Measurements from ENCODE around the gene TEX52. TPM values are rescaled to one million over a fixed set of nuclear protein-coding genes. Genes with fewer than 3 reads are reported as not detected.
A peak's percentile ranks its signal among the peaks of the same experiment; 100 is the strongest.
"Not testable (repeated sequence)": the region's sequence is repeated elsewhere in the genome, so short reads cannot be mapped to it uniquely, and the experiment has no call there.

The TEX52 gene
- total RNA-seq, 2 experiments from 2014 or later: 0.19 TPM; not detected in 1

DNA sequence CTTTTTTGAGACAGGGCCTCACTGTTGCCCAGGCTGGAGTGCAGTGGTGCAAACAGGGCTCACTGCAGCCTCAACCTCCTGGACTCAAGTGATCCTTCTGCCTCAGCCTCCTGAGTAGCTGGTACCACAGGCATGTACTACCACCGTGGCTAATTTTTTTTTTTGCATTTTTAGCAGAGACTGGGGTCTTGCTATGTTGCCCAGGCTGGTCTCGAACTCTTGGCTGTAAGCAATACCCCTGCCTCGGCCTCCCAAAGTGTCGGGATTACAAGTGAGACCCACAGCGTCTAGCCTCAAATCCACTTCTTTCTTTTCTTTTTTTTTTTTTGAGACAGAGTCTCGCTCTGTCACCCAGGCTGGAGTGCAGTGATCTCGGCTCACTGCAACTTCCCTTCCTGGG, 6.6 kb upstream of the TEX52 start:
- H3K9me3 Mint-ChIP-seq; H3K4me3 Mint-ChIP-seq; H3K27ac Mint-ChIP-seq; intact Hi-C loops (cut with micrococcal nuclease); DNase-seq; H3K4me1 Mint-ChIP-seq (ENCODE audit: low read depth); H3K27me3 Mint-ChIP-seq: not testable (repeated sequence)
- ChIA-PET POLR2A (interaction anchor here (1.1 kb wide), 1 partner anchor 9 kb away, joined by 4 read pairs; no protein-coding TSS in a partner anchor), CTCF (interaction anchor here (0.8 to 1.9 kb wide), 3 partner anchors 9 to 81 kb away, joined by 3 to 11 read pairs (median 4); no protein-coding TSS in a partner anchor)
- peaks cover 61% of the 10 kb centered on the region for H3K36me3 Mint-ChIP-seq

- CTCF ChIA-PET: no interaction called here
- H3K9me3 Mint-ChIP-seq: no peaks in the 10 kb centered on the region
- peaks cover 4% of the 10 kb centered on the region for H3K4me1 Mint-ChIP-seq (ENCODE audit: low read depth)
- H3K27me3 Mint-ChIP-seq: no peaks in the 10 kb centered on the region
- DNase-seq: no peak
- no peak overlapping the region for H3K4me3 Mint-ChIP-seq
- peaks cover 57% of the 10 kb centered on the region for H3K36me3 Mint-ChIP-seq
- POLR2A ChIA-PET: no interaction called here
- no peak overlapping the region for H3K27ac Mint-ChIP-seq
- intact Hi-C loops (cut with micrococcal nuclease): no loop called here
Measured at GRCh38 chr12:2862876-2863275, 6.0 kb upstream of the TEX52 start.

DNA sequence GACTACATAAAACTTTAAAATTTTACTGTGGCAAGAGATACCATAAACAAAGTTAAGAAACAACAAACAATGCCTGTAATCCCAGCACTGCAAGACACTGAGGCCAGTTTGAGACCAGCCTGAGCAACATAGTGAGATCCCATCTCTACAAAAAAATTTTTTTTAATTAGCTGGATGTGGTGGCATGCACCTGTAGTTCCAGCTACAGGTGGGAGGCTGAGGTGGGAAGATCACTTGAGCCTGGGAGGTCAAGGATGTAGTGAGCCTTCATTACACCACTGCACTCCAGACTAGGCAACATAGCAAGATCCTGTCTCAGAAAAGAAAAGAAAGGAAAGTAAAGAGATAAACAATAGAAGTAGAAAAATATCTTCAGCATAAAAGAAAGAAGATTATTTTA, 3.3 kb upstream of the TEX52 start:
- ChIA-PET CTCF (interaction anchor here (0.7 to 1.2 kb wide), 2 partner anchors 14 to 212 kb away, joined by 3 read pairs; no protein-coding TSS in a partner anchor), POLR2A (no interaction called here)
- H3K9me3 Mint-ChIP-seq: no peaks in the 10 kb centered on the region
- no peaks in the 10 kb centered on the region for H3K27me3 Mint-ChIP-seq
- no peaks in the 10 kb centered on the region for H3K4me1 Mint-ChIP-seq (ENCODE audit: low read depth)
- intact Hi-C loops (cut with micrococcal nuclease): no loop called here
- H3K27ac Mint-ChIP-seq: no peak overlapping the region
- DNase-seq: no peak
- peaks cover 46% of the 10 kb centered on the region for H3K36me3 Mint-ChIP-seq
- no peak overlapping the region for H3K4me3 Mint-ChIP-seq

DNA sequence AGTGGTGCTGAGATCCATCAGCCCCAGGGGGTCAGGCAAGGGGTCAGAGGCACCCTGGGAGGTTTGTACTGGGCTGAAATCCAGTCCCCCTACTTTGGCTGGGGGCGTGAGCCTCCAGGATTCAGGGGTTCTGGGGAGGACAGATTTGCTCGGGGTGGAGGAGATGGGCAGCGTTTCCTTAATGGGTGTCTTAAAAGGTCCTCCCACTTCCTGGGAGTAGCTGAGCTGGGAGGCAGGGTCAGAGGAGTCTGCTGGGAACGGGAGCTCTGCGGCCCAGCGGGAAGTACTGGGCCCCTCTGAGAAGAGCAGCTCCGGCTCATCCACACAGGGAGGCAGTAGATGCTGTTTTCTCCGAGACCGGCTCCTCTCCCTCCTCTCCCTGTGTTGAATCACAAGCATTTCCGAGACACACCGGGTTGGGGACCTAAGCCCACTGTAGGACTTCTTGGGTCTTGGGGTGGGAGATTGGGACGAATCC, 2.1 kb upstream of the TEX52 start:
- no peaks in the 10 kb centered on the region for H3K9me3 Mint-ChIP-seq
- intact Hi-C loops (cut with micrococcal nuclease): no loop called here
- no peaks in the 10 kb centered on the region for H3K4me1 Mint-ChIP-seq (ENCODE audit: low read depth)
- ChIA-PET CTCF (interaction anchor here (0.9 kb wide), 1 partner anchor 25 kb away, joined by 3 read pairs; no protein-coding TSS in a partner anchor), POLR2A (no interaction called here)
- H3K27me3 Mint-ChIP-seq: no peaks in the 10 kb centered on the region
- DNase-seq: no peak
- no peak overlapping the region for H3K27ac Mint-ChIP-seq
- H3K4me3 Mint-ChIP-seq: no peak overlapping the region
- H3K36me3 Mint-ChIP-seq: peaks cover 35% of the 10 kb centered on the region

DNA sequence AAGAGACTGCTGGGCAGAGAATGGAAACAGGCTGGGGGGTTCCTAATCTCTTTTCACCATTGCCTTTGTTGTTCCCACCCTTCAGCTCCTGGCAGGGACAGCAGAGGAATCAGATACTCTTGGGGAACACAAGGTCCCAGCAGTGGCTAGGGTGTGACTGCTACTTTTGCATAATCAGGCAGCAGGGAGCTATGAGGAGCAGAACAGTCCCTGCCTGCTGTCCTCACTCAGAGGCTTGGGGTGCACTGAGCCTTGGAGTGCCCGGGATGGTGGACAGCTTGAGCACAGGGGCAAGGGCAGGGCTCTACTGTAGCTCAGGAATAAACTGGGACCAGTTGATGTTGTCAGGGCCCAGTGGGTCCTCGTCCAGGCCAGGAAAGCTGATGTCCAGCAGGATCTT, 1.5 kb upstream of the TEX52 start:
- POLR2A ChIA-PET: interaction anchor here (1.9 kb wide), 1 partner anchor 62 kb away, joined by 4 read pairs; no protein-coding TSS in a partner anchor
- H3K27me3 Mint-ChIP-seq: no peaks in the 10 kb centered on the region
- H3K9me3 Mint-ChIP-seq: no peaks in the 10 kb centered on the region
- CTCF ChIA-PET: interaction anchor here (0.9 kb wide), 1 partner anchor 26 kb away, joined by 3 read pairs; no protein-coding TSS in a partner anchor
- no peak for DNase-seq
- H3K36me3 Mint-ChIP-seq: peaks cover 31% of the 10 kb centered on the region
- no peak overlapping the region for H3K27ac Mint-ChIP-seq
- no peaks in the 10 kb centered on the region for H3K4me1 Mint-ChIP-seq (ENCODE audit: low read depth)
- intact Hi-C loops (cut with micrococcal nuclease): no loop called here
- no peak overlapping the region for H3K4me3 Mint-ChIP-seq

GRCh38 chr12:2857576-2857975, 737 bp upstream of the TEX52 start:
- no peaks in the 10 kb centered on the region for H3K4me1 Mint-ChIP-seq (ENCODE audit: low read depth)
- H3K4me3 Mint-ChIP-seq: no peak overlapping the region
- intact Hi-C loops (cut with micrococcal nuclease): no loop called here
- H3K36me3 Mint-ChIP-seq: peaks cover 25% of the 10 kb centered on the region
- H3K9me3 Mint-ChIP-seq: no peaks in the 10 kb centered on the region
- no peaks in the 10 kb centered on the region for H3K27me3 Mint-ChIP-seq
- ChIA-PET POLR2A (interaction anchor here (1.9 kb wide), 1 partner anchor 61 kb away, joined by 4 read pairs; no protein-coding TSS in a partner anchor), CTCF (no interaction called here)
- H3K27ac Mint-ChIP-seq: no peak overlapping the region
- no peak for DNase-seq

GRCh38 chr12:2856051-2856450, 788 bp downstream of the TEX52 start:
- ChIA-PET CTCF (interaction anchor here (1.0 kb wide), 1 partner anchor 88 kb away, joined by 4 read pairs; no protein-coding TSS in a partner anchor), POLR2A (no interaction called here)
- H3K36me3 Mint-ChIP-seq: peaks cover 17% of the 10 kb centered on the region
- no peaks in the 10 kb centered on the region for H3K27me3 Mint-ChIP-seq
- intact Hi-C loops (cut with micrococcal nuclease): no loop called here
- no peak for DNase-seq
- no peak overlapping the region for H3K4me3 Mint-ChIP-seq
- no peaks in the 10 kb centered on the region for H3K9me3 Mint-ChIP-seq
- H3K4me1 Mint-ChIP-seq (ENCODE audit: low read depth): no peaks in the 10 kb centered on the region
- no peak overlapping the region for H3K27ac Mint-ChIP-seq

DNA sequence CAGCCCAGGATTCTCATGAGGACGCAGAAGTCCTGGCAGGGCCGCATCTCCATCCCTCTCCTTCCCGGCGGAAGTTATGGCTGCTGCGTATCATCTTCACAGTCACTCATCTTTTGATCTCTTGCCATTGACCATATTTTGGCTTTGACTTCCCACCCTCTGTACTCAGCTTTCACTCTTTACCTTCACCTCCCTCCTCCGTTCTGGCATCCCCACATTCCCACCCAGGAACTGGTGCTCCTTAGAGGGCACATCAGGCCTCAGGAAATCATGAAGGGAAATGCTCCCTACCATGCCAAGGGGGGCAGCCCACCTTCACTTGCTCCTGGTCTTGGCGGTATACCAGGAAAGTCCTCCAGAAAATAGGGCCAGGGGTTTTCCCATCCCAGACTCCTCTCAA, 1.3 kb downstream of the TEX52 start:
- Mint-ChIP-seq H3K36me3 (peaks cover 16% of the 10 kb centered on the region), H3K27ac (no peak overlapping the region), H3K9me3 (no peaks in the 10 kb centered on the region), H3K4me3 (no peak overlapping the region), H3K4me1 (ENCODE audit: low read depth) (no peaks in the 10 kb centered on the region), H3K27me3 (no peaks in the 10 kb centered on the region)
- intact Hi-C loops (cut with micrococcal nuclease): no loop called here
- ChIA-PET POLR2A (no interaction called here), CTCF (interaction anchor here (1.0 kb wide), 1 partner anchor 89 kb away, joined by 4 read pairs; no protein-coding TSS in a partner anchor)
- DNase-seq: no peak

DNA sequence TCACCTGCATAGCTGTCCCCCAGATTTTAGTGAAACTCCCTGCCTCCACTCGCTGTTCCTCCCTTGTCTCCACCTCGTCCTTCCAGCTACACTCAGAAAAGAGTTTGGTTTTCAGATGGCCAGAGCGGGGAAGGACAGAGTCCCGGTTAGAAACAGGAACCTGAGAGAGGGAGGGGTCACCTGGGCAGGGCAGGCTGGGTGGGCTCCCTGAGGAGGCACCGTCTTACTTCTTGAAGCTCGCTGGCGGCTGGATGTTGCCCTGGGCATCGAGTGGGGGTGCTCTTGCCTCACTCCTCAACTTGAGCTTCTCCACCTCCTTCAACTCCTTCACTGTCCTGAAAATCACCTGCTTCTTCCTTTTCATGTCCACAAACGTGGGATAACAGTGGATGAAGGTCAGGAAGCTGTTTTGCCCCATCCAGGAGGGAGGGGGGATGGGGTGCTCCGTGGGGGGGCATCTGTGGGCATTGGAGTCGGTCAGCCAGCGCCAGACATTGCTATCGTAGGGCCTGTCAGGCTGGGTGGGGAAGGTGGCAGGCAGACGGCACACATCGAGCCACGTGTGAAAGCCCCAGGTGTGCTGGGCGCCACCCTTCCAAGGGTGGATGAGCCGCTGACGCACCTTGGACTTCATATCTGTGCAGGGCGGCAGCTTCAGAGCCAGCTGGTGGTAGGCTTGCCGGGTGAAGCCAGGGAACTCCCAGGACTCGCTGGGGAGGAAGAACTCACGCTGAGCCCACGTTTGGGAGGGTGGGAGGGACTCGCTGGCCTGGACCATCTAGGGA, 2.0 kb downstream of the TEX52 start:
- no peak for DNase-seq
- no peak overlapping the region for H3K4me3 Mint-ChIP-seq
- peaks cover 12% of the 10 kb centered on the region for H3K36me3 Mint-ChIP-seq
- POLR2A ChIA-PET: interaction anchor here (1.5 kb wide), 1 partner anchor 9 kb away, joined by 4 read pairs; no protein-coding TSS in a partner anchor
- no peaks in the 10 kb centered on the region for H3K4me1 Mint-ChIP-seq (ENCODE audit: low read depth)
- H3K9me3 Mint-ChIP-seq: no peaks in the 10 kb centered on the region
- CTCF ChIA-PET: interaction anchor here (0.7 to 1.9 kb wide), 12 partner anchors 10 to 187 kb away, joined by 3 to 40 read pairs (median 4); partner anchors contain the start of gene TULP3
- H3K27me3 Mint-ChIP-seq: no peaks in the 10 kb centered on the region
- H3K27ac Mint-ChIP-seq: no peak overlapping the region
- intact Hi-C loops (cut with micrococcal nuclease): no loop called here

GRCh38 chr12:2853626-2854025, 3.2 kb downstream of the TEX52 start:
- ChIA-PET CTCF (interaction anchor here (0.6 to 2.6 kb wide), 17 partner anchors 8 to 885 kb away, joined by 3 to 40 read pairs (median 4); partner anchors contain the start of genes FOXM1, RHNO1 and TULP3), POLR2A (interaction anchor here (1.5 kb wide), 1 partner anchor 10 kb away, joined by 4 read pairs; no protein-coding TSS in a partner anchor)
- no peaks in the 10 kb centered on the region for H3K4me1 Mint-ChIP-seq (ENCODE audit: low read depth)
- intact Hi-C loops (cut with micrococcal nuclease): loop anchor here (2.0 kb wide), 1 partner anchor 187 kb away; no protein-coding TSS in a partner anchor
- no peak overlapping the region for H3K27ac Mint-ChIP-seq
- H3K4me3 Mint-ChIP-seq: no peak overlapping the region
- peak; percentile 68 for DNase-seq
- no peaks in the 10 kb centered on the region for H3K9me3 Mint-ChIP-seq
- peaks cover 7% of the 10 kb centered on the region for H3K36me3 Mint-ChIP-seq
- H3K27me3 Mint-ChIP-seq: no peaks in the 10 kb centered on the region

DNA sequence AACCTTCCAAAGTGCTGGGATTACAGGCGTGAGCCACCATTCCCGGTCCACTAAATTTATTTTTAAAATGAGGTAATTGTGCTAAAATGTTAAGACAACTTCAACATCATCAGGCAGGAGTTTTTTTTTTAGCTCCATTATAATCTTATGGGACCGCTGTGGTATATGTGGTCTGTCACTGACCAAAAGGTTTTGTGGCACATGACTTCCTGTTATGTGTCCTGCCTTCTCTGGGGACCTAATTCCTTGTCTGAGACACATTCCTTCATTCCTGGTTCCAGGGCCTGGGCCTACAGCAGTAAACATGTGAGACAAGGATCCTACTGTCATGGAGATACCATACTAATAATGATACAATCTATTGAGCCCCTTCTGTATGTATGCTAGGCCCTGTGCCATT, 4.9 kb downstream of the TEX52 start:
- POLR2A ChIA-PET: no interaction called here
- no peaks in the 10 kb centered on the region for H3K9me3 Mint-ChIP-seq
- CTCF ChIA-PET: interaction anchor here (1.7 to 2.6 kb wide), 2 partner anchors 92 to 182 kb away, joined by 5 to 11 read pairs; no protein-coding TSS in a partner anchor
- DNase-seq: no peak
- intact Hi-C loops (cut with micrococcal nuclease): loop anchor here (2.0 kb wide), 1 partner anchor 189 kb away; no protein-coding TSS in a partner anchor
- no peak overlapping the region for H3K4me3 Mint-ChIP-seq
- no peak overlapping the region for H3K27ac Mint-ChIP-seq
- peaks cover 8% of the 10 kb centered on the region for H3K36me3 Mint-ChIP-seq
- no peaks in the 10 kb centered on the region for H3K4me1 Mint-ChIP-seq (ENCODE audit: low read depth)
- H3K27me3 Mint-ChIP-seq: no peaks in the 10 kb centered on the region

DNA sequence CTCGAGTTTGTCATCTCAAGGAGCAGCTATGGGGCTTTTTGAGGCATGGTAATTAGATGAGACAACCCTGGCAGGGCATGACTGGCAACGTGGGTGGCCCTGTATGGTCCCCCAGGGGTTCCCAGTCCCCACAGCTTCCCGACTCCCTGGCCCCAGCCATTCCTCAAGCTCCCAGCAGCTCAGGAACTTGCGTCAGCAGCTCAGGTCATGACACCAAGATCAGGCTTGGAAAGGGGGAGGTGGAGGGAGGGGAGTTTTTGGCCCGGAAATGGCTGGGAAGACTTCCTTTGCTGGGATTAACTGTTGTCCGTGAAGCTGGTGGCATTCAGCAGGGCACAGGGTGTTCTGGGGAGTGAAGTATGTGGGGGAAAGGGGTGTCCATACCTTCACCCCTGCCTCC, 11.6 kb downstream of the TEX52 start:
- H3K4me1 Mint-ChIP-seq (ENCODE audit: low read depth): no peaks in the 10 kb centered on the region
- H3K9me3 Mint-ChIP-seq: no peaks in the 10 kb centered on the region
- POLR2A ChIA-PET: no interaction called here
- H3K27ac Mint-ChIP-seq: no peak overlapping the region
- H3K36me3 Mint-ChIP-seq: peaks cover 17% of the 10 kb centered on the region
- CTCF ChIA-PET: interaction anchor here (0.5 to 3.9 kb wide), 10 partner anchors 8 to 451 kb away, joined by 3 to 20 read pairs (median 3); partner anchors contain the start of genes FOXM1, RHNO1 and TULP3
- intact Hi-C loops (cut with micrococcal nuclease): loop anchor here (5.0 kb wide), 1 partner anchor 187 kb away; no protein-coding TSS in a partner anchor
- no peak for DNase-seq
- no peaks in the 10 kb centered on the region for H3K27me3 Mint-ChIP-seq
- no peak overlapping the region for H3K4me3 Mint-ChIP-seq

Data from activated CD4-positive, alpha-beta memory T cell treated with anti-CD3 and anti-CD28 coated beads for 36 hours (primary cell).